WERI-Rb-1 (cell line): ENCODE measurements around the gene NDUFB11.

Source experiments
- DNase-seq: peaks from one replicate; pipeline ENCODE4 v3.0.0-alpha.2; 2020
- H3K27ac ChIP-seq: fragments of 250-450 bp; sonication (Bioruptor Pico); 2 replicates; pipeline ENCODE4 v1.5.1; 2020; ENCODE audit warnings: mild to moderate bottlenecking, moderate library complexity
- H3K27me3 ChIP-seq: fragments of 250-450 bp; sonication (Bioruptor Pico); 2 replicates; pipeline ENCODE4 v1.5.1; 2021; ENCODE audit warnings: mild to moderate bottlenecking, low read depth, moderate library complexity; ENCODE audit not compliant: insufficient read depth, severe bottlenecking
- H3K36me3 ChIP-seq: fragments of 250-450 bp; sonication (Bioruptor Pico); 2 replicates; pipeline ENCODE4 v1.5.1; 2020; ENCODE audit warnings: mild to moderate bottlenecking, moderate library complexity
- H3K4me3 ChIP-seq: 2 replicates; pipeline ENCODE4 v1.5.1; 2011; ENCODE audit warnings: low read depth, mild to moderate bottlenecking, control low read depth, low read length
- H3K9me3 ChIP-seq: fragments of 250-450 bp; sonication (Bioruptor Pico); 2 replicates; pipeline ENCODE4 v1.5.1; 2021; ENCODE audit warnings: mild to moderate bottlenecking, moderate library complexity; ENCODE audit not compliant: severe bottlenecking
- TF ChIP-seq, protein P1 (sequence below): IDR thresholded peaks from 2 replicates; pipeline ENCODE4 v1.5.1; 2011; ENCODE audit warnings: low read depth, mild to moderate bottlenecking, control low read depth, inconsistent platforms, low read length

The NDUFB11 gene

DNA sequence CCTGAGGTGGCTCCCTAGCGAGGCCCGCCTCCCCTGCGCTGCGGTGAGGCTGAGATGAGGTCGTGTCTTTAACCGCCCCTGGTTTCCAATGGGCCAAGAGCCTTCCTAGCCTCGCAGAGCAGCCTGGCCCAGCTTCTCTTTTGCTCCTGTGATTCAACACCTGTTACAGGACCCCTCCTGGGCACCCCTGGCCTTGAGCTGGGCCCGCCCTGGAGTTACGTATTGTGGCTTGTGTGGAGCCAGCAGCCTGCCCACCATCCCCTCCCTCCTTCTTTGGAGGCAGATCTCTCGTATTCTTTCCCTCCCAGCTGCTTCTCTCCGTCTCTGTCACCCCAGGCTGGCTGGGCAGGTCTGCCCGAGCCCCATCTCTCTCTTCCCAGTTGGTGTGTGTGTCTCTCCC lies 29.9 kb upstream of the NDUFB11 start:
- no peak overlapping the region for H3K4me3 ChIP-seq
- DNase-seq = no peak
- TF ChIP-seq, protein P1, sequence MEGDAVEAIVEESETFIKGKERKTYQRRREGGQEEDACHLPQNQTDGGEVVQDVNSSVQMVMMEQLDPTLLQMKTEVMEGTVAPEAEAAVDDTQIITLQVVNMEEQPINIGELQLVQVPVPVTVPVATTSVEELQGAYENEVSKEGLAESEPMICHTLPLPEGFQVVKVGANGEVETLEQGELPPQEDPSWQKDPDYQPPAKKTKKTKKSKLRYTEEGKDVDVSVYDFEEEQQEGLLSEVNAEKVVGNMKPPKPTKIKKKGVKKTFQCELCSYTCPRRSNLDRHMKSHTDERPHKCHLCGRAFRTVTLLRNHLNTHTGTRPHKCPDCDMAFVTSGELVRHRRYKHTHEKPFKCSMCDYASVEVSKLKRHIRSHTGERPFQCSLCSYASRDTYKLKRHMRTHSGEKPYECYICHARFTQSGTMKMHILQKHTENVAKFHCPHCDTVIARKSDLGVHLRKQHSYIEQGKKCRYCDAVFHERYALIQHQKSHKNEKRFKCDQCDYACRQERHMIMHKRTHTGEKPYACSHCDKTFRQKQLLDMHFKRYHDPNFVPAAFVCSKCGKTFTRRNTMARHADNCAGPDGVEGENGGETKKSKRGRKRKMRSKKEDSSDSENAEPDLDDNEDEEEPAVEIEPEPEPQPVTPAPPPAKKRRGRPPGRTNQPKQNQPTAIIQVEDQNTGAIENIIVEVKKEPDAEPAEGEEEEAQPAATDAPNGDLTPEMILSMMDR = no peak
- H3K36me3 ChIP-seq = peaks cover 33% of the 10 kb centered on the region
- H3K27ac ChIP-seq = no peak overlapping the region
- H3K27me3 ChIP-seq = peaks cover 16% of the 10 kb centered on the region
- no peaks in the 10 kb centered on the region for H3K9me3 ChIP-seq

DNA sequence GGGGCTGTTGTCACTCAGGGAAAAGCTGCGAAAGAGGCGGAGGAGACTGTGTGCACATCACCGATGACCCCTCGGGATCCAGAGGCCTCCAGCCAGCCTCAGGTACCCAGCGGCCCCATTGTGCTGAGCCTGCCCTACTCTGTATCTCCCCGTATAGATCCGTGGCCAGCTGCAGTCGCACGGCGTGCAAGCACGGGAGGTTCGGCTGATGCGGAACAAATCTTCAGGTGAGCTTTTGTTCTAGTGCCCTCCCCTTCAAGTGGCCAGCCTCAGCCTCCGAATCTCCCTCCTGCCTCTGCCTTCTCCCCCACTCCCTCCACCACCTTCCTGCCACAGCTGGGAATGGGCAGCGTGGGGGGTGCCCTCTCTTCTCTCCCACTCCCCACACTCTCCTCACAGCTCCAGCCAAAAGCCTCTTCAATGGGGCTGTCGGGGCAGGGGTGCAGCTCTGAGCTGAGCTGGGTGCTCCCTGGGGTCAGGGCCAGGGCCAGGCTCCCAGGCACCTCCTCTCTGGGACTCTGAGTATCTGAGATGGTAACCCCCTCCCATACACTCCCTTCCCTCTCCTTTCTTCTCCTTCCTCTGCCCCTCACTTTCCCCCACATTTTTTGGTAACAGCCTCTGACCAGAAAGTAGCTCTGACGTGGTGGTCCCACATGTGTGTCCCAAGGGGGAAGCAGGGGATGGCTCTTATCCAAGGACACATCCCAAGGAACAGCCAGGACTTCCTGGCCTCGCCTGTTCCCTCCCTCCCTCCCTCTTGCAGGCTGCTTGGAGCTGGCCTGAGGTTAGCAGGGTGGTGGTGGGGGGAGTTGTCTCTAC lies 28.7 kb upstream of the NDUFB11 start:
- H3K4me3 ChIP-seq = no peak overlapping the region
- H3K27ac ChIP-seq = no peak overlapping the region
- no peak for DNase-seq
- peaks cover 21% of the 10 kb centered on the region for H3K27me3 ChIP-seq
- no peaks in the 10 kb centered on the region for H3K9me3 ChIP-seq
- TF ChIP-seq, protein P1 = no peak
- peaks cover 34% of the 10 kb centered on the region for H3K36me3 ChIP-seq

DNA sequence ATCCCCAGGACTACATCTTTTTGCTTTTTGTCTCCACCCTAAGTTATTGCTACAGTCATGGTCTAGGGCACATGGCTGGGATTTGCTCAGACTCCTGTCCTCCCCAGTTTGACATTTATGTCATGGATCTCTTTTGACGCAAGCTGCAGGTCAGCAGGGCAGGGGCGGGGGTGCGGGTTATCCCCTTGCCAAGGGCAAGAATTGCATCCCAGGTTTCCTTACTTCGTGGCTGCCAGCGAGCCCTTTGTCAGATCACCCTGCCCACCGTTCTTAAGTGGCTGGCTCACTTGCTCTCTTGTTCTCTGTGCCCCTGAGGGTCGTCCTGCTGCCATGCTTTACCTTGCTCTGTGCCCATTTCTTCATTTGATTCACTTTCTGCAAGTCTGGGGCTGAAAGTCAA lies 28.0 kb upstream of the NDUFB11 start:
- no peak overlapping the region for H3K27ac ChIP-seq
- DNase-seq = no peak

GRCh38 chrX:47171996-47172395 lies 27.5 kb upstream of the NDUFB11 start:
- H3K9me3 ChIP-seq = no peaks in the 10 kb centered on the region
- no peak overlapping the region for H3K27ac ChIP-seq
- TF ChIP-seq, protein P1 = no peak
- peaks cover 30% of the 10 kb centered on the region for H3K36me3 ChIP-seq
- peaks cover 20% of the 10 kb centered on the region for H3K27me3 ChIP-seq
- no peak for DNase-seq
- H3K4me3 ChIP-seq = no peak overlapping the region

More for the DNA sequence above, 28.0 kb upstream of the NDUFB11 start:
- no peaks in the 10 kb centered on the region for H3K9me3 ChIP-seq
- TF ChIP-seq, protein P1 = no peak
- peaks cover 34% of the 10 kb centered on the region for H3K36me3 ChIP-seq
- H3K27me3 ChIP-seq = peaks cover 21% of the 10 kb centered on the region
- no peak overlapping the region for H3K4me3 ChIP-seq

DNA sequence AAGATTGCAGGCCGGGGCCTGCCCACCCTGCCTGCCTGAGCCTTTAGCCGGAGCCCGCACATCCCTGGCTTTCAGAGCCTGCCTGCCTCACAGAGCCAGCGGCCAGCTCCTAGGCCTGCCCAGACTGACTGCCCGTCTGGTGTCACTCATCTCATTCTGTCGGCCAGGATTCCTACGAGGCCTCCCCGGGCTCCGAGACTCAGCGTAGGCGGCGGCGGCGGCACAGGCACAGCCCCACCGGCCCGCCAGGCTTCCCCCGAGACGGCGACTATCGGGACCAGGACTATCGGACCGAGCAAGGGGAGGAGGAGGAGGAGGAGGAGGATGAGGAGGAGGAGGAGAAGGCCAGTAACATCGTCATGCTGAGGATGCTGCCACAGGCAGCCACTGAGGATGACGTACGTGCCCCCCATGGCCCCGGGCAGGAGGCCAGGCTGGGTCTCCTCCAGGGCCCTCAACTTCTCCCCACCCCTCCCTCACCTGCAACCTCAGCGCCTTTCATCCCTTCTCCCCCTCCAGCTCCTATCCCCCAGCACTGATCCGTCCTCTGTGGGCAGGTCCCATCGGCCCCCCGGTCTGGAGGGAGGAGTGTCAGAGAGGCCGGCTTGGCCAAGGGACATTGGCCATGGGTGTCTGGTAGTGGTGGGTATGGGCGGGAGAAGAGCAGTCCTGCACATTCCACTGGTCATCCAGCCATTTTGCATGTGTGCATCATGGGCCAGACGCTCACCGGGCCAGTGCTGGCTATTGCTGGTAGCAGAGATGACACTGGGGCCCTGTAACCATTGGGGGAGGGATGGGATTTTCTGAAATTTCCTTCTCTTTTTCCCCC lies 26.6 kb upstream of the NDUFB11 start:
- TF ChIP-seq, protein P1 = no peak
- peaks cover 22% of the 10 kb centered on the region for H3K36me3 ChIP-seq
- no peak overlapping the region for H3K27ac ChIP-seq
- peaks cover 16% of the 10 kb centered on the region for H3K27me3 ChIP-seq
- H3K9me3 ChIP-seq = no peaks in the 10 kb centered on the region
- no peak overlapping the region for H3K4me3 ChIP-seq
- DNase-seq = no peak
